ENCODE measurements around the gene RAB3IP. TPM values are rescaled to one million over a fixed set of nuclear protein-coding genes. Genes with fewer than 3 reads are reported as not detected.
"Not testable (repeated sequence)": the region's sequence is repeated elsewhere in the genome, so short reads cannot be mapped to it uniquely, and the experiment has no call there.

Gene RAB3IP
- total RNA-seq, 1 donor from 2014 or later: 20.3 TPM

DNA sequence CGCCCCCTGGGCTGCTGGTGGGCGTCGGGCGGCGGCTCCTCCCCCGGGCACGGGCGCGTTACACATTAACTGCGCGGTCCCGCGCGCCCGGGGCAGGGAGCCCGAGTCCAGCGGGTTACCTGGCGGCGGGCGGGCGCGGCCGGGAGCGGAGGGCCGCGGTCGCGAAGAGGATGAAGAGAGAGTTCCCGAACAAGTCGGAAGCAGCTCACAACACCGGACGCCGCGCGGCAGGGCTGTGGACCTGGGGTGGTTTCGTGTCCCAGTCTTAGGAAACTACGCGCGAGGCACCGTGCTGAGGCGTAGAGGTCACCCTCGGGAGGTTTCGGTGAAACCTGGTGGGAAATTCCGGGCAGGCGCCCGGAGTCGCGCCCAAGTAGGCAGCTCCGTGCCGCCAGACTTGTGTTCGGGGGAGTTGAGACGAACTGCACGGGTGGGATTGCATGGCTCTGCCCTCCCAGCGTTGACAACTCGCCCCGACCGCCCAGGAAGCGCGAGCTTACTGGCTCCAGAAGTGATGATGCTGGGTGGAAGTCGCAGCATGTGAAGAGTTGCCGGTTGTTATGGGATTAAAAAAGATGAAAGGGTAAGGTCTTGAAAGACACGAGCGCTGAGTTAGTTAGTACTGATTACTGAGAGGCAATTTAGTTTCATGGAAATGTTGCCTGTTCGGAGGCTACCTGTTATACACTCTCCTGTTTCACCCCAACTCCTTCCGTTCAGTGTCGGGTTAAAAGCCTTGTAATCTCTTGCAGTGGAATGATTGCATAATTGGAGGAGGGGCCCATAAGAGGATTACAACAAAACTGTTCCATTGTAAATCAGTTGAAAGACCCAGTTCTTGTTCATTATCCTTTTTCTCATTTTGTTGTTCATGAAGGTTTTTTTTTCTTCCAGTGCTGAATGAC, 879 bp downstream of the RAB3IP start:
- ATAC-seq (ENCODE audit: poor library complexity): peak; percentile 45

DNA sequence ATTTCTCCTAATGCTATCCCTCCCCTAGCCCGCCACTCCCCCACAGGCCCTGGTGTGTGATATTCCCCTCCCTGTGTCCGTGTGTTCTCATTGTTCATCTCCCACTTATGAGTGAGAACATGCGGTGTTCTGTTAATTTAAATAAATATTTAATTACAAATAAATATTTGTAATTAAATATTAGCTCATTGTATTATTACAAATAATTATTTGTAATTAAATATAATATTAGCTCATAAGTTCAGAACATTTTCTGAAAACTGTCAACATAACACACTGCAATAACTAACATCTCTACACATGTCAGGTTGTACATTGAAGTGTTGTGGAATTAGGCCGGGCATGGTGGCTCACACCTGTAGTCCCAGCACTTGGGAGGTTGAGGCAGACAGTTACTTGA, 5.4 kb downstream of the RAB3IP start:
- ATAC-seq (ENCODE audit: poor library complexity) (no peak), DNase-seq (no peak)
- intact Hi-C loops (cut with DNase I): no loop called here

More for the DNA sequence above, 879 bp downstream of the RAB3IP start:
- peak; percentile 58 for DNase-seq
- intact Hi-C loops (cut with DNase I): no loop called here

DNA sequence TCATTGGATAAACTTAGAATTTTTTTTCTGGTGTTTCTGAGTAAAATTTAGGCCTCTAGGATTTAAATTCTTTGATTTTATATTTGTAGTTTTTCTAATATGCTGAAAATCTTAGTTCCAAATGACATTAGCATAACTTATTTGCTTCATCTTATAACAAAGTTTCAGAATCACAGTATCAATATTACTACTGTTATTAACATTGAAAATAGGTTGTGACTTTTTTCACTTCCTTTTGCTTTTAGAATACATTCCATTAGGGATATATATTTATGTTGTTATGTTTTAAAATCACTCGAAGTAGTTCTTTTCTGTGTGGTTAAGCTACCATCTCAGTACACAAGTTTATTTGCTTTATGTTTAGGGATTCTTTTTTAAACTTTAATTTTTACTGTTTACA, 12.8 kb downstream of the RAB3IP start:
- DNase-seq: no peak
- intact Hi-C loops (cut with DNase I): no loop called here
- ATAC-seq (ENCODE audit: poor library complexity): no peak

DNA sequence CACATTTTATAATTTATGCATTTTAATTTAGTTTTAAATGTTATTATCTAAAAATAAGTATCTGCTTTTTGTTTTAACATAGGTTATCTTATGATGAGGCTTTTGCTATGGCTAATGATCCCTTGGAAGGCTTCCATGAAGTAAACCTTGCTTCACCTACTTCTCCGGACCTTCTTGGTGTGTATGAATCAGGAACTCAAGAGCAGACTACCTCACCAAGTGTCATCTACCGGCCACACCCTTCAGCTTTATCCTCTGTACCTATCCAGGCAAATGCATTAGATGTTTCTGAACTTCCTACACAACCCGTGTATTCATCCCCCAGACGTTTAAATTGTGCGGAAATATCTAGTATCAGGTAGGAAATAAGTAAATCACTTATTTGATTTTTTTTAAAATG, 16.6 kb downstream of the RAB3IP start:
- ATAC-seq (ENCODE audit: poor library complexity): peak; percentile 42
- intact Hi-C loops (cut with DNase I): no loop called here
- DNase-seq: no peak

DNA sequence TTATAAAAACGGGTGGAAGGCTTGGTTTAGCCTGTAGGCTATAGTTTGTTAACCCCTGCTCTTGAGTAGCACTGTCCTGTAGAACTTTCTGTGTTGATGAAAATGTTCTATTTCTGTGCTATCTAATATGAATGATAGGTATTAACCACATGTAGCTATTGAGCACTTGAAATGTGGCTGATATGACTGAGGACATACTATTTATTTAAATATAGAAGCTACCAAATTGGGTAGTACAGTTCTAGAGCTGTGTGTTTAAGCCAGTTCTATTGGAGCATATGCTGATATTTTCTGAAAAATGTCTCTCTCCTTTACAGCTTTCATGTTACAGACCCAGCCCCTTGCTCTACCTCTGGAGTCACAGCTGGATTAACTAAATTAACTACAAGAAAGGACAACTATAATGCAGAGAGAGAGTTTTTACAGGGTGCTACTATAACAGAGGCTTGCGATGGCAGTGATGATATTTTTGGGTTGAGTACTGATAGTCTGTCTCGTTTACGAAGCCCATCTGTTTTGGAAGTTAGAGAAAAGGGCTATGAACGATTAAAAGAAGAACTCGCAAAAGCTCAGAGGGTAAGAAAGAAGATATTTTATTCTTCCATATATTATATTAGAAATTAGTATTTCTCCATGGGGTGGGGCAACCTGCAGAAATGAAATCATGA, 17.6 kb downstream of the RAB3IP start:
- DNase-seq (no peak), ATAC-seq (ENCODE audit: poor library complexity) (peak; percentile 81)
- intact Hi-C loops (cut with DNase I): no loop called here

DNA sequence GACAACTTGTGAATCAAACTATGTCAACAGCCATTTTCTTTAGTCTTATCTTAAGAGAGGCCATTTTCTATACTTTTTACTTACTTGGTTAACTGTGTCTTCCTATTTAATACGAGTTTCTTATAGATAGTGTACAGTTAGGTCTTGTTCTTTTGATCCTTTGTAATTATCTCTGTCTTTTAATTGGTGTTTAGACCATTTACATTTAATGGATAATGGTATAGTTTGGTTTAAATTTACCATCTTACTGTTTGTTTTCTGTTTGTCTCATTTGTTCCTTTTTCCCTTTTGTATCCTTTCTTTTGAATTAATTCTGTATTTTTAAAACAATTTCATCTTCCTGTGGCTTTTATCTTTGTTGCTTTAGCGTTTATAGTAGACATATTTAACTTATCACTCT, 19.4 kb downstream of the RAB3IP start:
- intact Hi-C loops (cut with DNase I): no loop called here
- DNase-seq (no peak), ATAC-seq (ENCODE audit: poor library complexity) (no peak)

DNA sequence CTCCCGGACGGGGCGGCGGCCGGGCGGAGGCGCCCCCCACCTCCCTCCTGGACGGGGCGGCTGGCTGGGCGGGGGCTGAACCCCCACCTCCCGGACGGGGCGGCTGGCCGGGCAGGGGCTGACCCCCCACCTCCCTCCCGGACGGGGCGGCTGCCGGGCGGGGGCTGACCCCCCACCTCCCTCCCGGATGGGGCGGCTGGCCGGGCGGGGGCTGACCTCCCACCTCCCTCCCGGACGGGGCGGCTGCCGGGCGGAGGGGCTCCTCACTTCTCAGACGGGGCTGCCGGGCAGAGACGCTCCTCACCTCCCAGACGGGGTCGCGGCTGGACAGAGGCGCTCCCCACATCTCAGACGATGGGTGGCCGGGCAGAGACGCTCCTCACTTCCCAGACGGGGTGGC, 20.9 kb downstream of the RAB3IP start:
- intact Hi-C loops (cut with DNase I); ATAC-seq (ENCODE audit: poor library complexity); DNase-seq: not testable (repeated sequence)

DNA sequence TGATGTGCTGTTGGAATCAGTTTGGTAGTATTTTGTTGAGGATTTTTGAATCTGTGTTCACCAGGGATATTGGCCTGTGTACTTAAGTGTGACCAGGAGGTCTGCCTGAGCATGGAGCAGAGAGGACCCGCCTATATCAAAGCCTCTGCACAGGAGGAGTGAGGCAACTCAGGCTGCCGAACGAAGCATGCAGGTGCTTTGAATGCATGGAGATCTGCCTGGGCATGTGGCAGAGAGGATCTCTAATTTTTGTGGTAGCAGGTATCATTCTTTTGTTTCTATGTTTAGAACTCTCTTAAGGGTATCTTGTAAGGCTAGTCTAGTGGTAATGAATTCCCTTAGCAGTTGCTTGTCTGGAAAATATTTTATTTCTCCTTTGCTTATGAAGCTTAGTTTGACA, 26.9 kb downstream of the RAB3IP start:
- ATAC-seq (ENCODE audit: poor library complexity): no peak
- intact Hi-C loops (cut with DNase I): no loop called here
- DNase-seq: no peak

DNA sequence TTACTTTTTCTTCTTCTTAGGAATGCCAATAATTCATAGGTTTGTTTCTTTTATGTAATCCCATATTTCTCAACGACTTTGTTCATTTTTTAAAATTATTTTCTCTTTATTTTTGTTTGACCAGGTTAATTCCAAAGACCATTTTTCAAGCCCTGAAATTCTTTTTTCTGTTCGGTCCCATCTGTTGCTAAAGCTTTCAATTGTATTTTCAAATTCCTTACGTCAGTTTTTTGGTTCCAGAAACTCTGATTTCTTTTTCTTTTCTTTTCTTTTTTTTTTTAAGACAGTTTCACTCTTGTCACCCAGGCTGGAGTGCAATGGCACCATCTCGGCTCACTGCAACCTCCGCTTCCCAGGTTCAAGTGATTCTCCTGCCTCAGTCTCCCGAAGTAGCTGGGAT, 27.6 kb downstream of the RAB3IP start:
- intact Hi-C loops (cut with DNase I): no loop called here
- no peak for ATAC-seq (ENCODE audit: poor library complexity)
- DNase-seq: no peak

DNA sequence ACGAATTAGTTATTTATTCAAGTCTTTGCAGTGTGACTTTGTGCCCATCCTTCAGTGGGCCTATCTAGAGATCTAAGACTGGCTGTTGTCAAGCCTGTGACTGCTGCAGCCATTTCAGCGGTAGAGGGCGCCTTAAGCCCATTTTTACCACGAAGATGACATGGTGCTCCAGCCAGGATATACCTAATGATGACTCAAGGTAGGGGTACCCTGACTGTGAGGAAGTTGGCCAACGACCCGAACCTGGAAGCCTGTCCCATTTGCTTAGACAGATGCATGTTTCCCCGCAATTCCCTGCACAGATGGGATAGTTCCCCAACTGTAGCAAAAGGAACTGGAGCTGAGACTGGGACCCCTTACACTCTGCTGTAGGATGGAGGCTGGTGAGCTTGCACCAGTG, 41.3 kb downstream of the RAB3IP start:
- no peak for ATAC-seq (ENCODE audit: poor library complexity)
- intact Hi-C loops (cut with DNase I): no loop called here
- DNase-seq: no peak

DNA sequence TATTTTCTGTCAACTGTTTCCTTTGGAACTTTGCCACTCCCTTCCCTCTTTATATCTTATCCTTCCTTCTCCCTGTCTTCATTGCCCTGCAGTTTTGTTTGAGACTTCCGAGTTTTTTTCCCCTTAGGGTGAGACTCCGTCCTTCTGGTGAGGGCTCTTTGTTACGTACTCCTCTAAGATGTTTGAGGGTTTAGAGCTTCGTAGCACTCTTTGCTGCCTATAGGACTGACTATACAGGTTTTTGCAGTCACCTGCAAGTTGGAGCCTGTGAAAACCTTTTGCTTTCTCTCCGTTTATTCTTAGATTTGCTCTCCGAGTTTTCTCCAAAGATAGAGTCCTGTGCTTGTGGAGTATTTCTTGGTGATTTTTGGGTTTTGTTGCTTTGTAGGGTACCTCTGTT, 44.7 kb downstream of the RAB3IP start:
- no peak for DNase-seq
- no peak for ATAC-seq (ENCODE audit: poor library complexity)
- intact Hi-C loops (cut with DNase I): no loop called here

DNA sequence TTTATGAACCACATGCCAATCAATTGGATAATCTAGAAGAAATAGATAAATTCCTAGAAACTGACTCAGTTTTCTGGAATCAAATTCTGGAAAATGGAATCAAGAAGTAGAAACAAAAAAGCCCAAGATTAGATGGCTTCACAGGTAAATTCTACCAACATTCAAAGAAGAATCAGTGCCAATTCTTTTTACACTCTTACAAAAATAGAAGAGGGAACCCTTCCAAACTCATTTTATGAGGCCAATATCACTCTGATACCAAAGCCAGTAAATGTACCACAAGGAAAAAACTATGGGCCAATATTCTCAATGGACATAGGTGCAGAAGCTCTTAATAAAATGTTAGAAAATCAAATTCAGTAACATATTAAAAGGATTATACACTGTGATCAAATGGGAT, 50.7 kb downstream of the RAB3IP start:
- intact Hi-C loops (cut with DNase I): no loop called here
- DNase-seq (no peak), ATAC-seq (ENCODE audit: poor library complexity) (no peak)

DNA sequence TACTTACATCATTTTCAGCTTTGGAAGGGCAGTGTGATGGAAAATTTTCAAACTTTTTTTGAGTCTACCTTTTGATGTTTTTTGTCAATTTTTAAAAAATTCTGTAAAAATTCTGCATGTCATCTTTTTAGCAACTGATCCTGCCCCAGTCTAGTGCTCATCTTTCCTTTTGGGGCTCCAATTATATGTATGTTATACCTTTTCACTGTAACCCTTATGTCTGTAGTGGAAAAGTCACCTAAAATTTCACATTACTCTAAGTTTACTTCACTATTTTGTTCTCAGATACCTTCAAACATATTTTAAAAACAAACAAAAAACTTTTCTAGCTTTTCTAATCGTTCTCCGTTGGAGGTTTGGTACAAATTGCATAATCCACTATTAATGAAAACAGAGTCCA, 53.9 kb downstream of the RAB3IP start:
- no peak for ATAC-seq (ENCODE audit: poor library complexity)
- intact Hi-C loops (cut with DNase I): no loop called here
- no peak for DNase-seq

DNA sequence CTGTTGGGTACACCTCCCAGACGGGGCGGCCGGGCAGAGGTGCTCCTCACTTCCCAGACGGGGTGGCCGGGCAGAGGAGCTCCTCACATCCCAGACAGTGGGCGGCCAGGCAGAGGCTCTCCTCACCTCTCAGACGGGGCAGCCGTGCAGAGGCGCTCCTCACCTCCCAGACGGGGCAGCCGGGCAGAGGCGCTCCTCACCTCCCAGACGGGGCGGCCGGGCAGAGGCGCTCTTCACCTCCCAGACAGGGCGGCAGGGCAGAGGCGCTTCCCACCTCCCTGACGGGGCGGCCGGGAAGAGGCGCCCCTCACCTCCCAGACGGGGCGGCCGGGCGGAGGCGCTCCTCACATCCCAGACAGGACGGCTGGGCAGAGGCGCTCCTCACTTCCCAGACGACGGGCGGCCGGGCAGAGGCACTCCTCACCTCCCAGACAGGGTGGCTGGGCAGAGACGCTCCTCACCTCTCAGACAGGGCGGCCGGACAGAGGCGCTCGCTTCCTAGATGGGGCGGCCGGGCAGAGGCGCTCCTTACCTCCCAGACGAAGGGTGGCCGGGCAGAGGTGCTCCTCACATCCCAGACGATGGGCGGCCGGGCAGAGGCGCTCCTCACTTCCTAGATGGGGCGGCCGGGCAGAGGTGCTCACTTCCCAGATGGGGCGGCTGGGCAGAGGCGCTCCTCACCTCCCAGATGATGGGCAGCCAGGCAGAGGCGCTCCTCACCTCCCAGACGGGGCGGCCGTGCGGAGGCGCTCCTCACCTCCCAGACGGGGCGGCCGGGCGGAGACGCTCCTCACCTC, 68.6 kb downstream of the RAB3IP start:
- DNase-seq; intact Hi-C loops (cut with DNase I); ATAC-seq (ENCODE audit: poor library complexity): not testable (repeated sequence)

DNA sequence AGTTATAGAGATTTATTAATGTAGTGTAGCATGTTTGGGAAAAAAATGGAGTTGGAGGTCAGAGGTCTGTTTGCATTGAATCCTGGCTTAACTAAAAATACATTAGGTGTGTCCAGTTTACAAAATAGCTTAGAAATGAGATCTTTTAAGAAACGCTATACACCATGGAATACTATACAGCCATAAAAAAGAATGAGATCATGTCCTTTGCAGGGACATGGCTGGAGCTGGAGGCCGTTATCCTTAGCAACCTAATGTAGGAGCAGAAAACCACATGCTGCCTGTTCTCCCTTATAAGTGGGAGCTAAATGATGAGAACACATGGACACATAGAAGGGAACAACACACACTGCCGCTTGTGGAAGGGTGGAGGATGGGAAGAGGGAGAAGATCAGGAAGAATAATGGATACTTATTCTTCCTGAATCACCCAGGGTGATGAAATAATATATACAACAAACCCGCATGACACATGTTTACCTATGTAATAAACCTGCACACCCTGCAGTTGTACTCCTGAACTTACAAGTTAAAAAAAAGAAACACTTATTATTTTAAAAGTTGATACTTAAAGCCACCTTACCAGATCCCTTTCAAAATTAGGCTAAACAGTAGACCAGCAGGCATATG, 72.3 kb downstream of the RAB3IP start:
- intact Hi-C loops (cut with DNase I): no loop called here
- ATAC-seq (ENCODE audit: poor library complexity) (no peak), DNase-seq (no peak)

DNA sequence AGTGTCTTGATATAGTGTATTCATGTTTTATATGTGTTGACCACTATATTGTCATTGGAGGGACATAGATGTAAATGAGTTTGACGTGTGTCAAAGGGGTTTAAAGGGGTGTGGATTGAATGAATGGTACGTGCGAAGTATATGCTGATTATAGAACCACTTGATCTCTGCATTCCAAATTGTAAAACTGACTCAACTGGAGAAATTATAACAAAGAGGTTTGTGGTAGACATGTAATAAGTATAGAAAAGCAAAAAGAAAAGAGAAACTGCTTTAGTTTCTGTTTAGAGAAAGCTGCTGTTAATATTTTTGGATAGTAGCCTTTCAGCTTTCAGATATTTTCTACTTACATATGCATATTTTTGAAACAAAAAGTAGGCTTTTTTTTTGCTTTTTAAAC, 77.4 kb downstream of the RAB3IP start:
- intact Hi-C loops (cut with DNase I): no loop called here
- DNase-seq (no peak), ATAC-seq (ENCODE audit: poor library complexity) (no peak)

DNA sequence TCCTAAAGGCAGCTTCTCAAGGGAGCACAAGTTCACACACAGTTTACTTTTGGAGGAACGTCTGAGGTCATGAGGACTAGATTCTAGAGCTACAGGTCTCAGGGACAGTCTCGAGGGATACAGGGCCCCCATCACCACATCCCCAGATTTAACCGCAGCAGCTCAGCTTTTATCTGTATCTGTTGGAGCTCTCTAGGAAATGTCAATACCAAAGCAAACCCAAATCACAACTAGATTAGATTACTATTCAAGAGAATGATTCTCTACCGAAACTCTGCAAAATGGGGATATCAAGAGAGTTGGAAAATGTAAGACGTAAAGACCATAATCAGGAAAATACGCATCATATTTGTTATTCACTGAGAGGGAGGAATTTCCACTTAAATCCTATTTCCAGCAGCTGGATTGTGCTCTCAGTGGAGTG, 82.4 kb downstream of the RAB3IP start:
- DNase-seq (no peak), ATAC-seq (ENCODE audit: poor library complexity) (no peak)
- intact Hi-C loops (cut with DNase I): no loop called here

DNA sequence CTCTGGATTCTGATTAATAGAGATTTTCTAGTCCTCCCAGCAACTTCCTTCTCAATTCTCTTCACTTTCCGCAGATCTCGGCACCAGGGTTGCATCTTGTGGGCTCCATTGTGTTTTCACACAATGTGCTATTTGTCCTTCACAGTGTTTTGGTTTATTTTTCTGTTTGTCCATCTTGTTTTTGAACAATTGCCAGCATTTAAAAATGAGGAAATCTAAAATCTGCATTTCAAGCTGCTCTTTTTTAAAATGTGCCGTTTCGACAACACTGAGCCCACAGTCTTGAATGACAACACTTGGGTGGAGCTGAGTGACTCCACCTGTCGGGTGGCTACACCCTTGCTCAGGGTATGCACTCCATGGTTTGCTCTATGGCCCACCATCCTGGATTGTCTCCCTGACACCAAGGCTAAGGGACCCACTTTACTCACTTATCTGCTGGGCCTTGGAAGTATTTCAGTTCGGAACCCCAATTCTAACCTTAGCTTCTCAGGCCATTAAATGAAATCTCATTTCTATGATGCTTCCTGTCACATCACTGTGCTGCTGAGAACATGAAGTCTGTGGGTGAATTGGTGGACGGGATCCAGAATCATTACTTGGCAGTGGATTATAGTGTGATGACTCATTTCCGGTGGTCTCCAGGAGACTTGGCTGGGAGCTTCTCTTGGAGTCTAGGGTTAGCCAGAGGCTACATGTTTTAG, 82.9 kb downstream of the RAB3IP start:
- DNase-seq (no peak), ATAC-seq (ENCODE audit: poor library complexity) (peak; percentile 36)
- intact Hi-C loops (cut with DNase I): no loop called here
